SK-N-MC (cell line): ENCODE measurements around the gene DNAH17.

Source experiments
- DNase-seq: peaks from one replicate; pipeline ENCODE4 v3.0.0-alpha.2; 2011; ENCODE audit warnings: low read depth, low spot score
- H3K27ac ChIP-seq: fragments of 200-600 bp; sonication (generic); 2 replicates; pipeline ENCODE4 v1.5.1; 2016; ENCODE audit warnings: mixed run types
- H3K36me3 ChIP-seq: fragments of 200-600 bp; sonication (generic); 2 replicates; pipeline ENCODE4 v1.6.1; 2017; ENCODE audit warnings: antibody characterized with exemption, low read length, mixed read lengths; ENCODE audit not compliant: insufficient read depth
- H3K4me3 ChIP-seq: fragments of 200-600 bp; sonication (generic); 2 replicates; pipeline ENCODE4 v1.5.1; 2016
- H3K9ac ChIP-seq: fragments of 200-600 bp; sonication (generic); 2 replicates; pipeline ENCODE4 v1.8.0; 2017; ENCODE audit warnings: mixed run types, mixed read lengths; ENCODE audit not compliant: insufficient read length
- H3K9me3 ChIP-seq: fragments of 200-600 bp; sonication (generic); 2 replicates; pipeline ENCODE4 v1.6.1; 2017; ENCODE audit warnings: low read depth, mild to moderate bottlenecking, antibody characterized with exemption, low read length, moderate library complexity, mixed read lengths
- EZH2 ChIP-seq: fragments of 200-600 bp; sonication (generic); IDR thresholded peaks from one replicate; pipeline ENCODE4 v1.6.1; 2017; ENCODE audit warnings: antibody characterized with exemption
- FOXP2 ChIP-seq: optimal IDR thresholded peaks from 2 replicates; pipeline ENCODE3; 2011; ENCODE audit warnings: mild to moderate bottlenecking, moderate library complexity; ENCODE audit not compliant: insufficient read depth; ENCODE audit errors: extremely low read length, control extremely low read depth
- POLR2AphosphoS5 ChIP-seq: IDR thresholded peaks from 2 replicates; pipeline ENCODE4 v1.6.1; 2012; ENCODE audit warnings: mild to moderate bottlenecking, low read depth, low read length, borderline replicate concordance

The DNAH17 gene

DNA sequence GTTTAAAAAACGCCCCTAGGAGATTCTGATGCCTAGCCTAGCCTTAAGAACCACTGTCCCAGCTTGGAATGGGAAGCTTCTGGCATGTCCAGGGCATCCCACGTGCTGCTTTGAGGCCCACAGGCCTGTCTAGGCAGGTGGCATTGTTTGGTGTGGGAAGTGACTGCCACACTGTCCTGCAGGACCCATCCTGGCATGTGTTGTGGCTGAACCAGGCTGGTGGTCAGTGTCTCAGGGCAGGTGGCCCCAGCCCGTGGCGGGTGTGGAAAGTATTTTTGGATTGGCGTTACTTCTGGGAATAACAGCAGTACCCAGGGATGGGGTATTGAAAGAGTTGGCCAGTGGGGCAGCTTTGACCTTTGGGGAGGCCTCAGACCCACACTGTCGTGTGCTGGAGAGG, 170.8 kb downstream of the DNAH17 start:
- TF ChIP-seq POLR2AphosphoS5 (no peak), EZH2 (no peak), FOXP2 (no peak)
- no peak overlapping the region for H3K4me3 ChIP-seq
- peaks cover 31% of the 10 kb centered on the region; the same call in 1 of the 2 replicates for H3K36me3 ChIP-seq
- DNase-seq: no peak
- H3K9ac ChIP-seq: no peak overlapping the region
- H3K27ac ChIP-seq: no peak overlapping the region
- no peaks in the 10 kb centered on the region for H3K9me3 ChIP-seq

DNA sequence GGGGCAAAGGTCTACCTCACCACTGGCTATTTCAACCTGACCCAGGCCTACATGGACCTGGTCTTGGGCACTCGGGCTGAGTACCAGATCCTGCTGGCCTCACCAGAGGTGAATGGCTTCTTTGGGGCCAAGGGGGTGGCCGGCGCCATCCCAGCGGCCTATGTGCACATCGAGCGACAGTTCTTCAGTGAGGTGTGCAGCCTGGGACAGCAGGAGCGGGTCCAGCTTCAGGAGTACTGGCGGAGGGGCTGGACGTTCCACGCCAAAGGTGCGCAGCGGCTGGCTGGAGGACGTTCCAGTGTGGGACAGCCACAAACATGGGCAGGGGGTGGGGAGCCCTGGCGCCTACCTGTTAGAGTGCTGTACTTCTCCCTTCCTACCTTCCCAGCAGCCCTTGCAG, 173.4 kb downstream of the DNAH17 start:
- Histone ChIP-seq H3K27ac (no peak overlapping the region), H3K36me3 (peaks cover 55% of the 10 kb centered on the region; the same call in 1 of the 2 replicates), H3K4me3 (no peak overlapping the region), H3K9me3 (no peaks in the 10 kb centered on the region), H3K9ac (no peak overlapping the region)
- no peak for DNase-seq
- TF ChIP-seq FOXP2: no peak
- TF ChIP-seq POLR2AphosphoS5: no peak
- no peak for TF ChIP-seq EZH2

DNA sequence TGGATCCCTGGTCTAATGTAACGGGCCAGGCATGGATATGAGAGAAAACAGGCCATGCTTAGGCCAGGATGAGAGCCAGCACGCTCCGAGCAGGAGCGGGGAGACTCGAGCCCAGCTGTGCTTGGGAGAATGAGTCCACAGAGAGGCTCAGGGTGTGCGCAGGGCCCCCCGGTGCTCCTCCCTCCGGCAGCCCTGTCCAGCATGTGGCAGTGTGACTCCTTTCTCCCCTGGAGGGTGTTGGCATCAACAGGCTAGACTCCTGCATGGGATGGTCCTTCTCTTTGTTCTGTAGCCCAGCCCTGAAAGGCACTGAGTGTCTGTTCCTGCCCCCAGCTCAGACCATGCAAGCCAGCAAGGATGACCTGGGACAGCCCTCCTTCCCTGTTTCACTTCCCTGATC, 175.3 kb downstream of the DNAH17 start:
- Histone ChIP-seq H3K9me3 (no peaks in the 10 kb centered on the region), H3K9ac (no peak overlapping the region), H3K4me3 (no peak overlapping the region), H3K27ac (no peak overlapping the region), H3K36me3 (peaks cover 69% of the 10 kb centered on the region; the same call in 1 of the 2 replicates)
- TF ChIP-seq POLR2AphosphoS5 (no peak), FOXP2 (no peak), EZH2 (no peak)
- no peak for DNase-seq

DNA sequence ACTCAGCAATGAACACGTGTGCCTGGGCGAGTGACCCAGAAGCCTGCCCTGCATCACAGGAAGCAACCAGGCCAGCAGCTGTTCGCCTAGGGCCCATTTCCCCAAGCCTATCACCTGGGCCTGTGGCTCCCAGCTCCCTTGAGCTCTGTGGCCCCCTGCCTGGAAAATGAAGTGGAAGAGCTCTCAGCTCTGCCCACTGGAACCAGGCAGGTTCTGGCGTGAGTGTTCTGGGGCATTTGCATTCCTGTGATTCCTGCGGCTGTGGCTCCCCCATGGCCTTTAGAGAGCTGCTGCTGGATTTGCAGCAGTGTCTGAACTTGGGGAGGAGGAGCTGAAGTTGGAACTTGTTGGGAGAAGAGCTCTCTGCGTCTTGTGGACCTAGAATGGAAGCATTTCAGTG, 175.9 kb downstream of the DNAH17 start:
- Histone ChIP-seq H3K4me3 (no peak overlapping the region), H3K9me3 (no peaks in the 10 kb centered on the region), H3K27ac (no peak overlapping the region), H3K36me3 (peaks cover 75% of the 10 kb centered on the region; the same call in 1 of the 2 replicates), H3K9ac (no peak overlapping the region)
- TF ChIP-seq FOXP2 (no peak), EZH2 (no peak), POLR2AphosphoS5 (no peak)
- DNase-seq: no peak

DNA sequence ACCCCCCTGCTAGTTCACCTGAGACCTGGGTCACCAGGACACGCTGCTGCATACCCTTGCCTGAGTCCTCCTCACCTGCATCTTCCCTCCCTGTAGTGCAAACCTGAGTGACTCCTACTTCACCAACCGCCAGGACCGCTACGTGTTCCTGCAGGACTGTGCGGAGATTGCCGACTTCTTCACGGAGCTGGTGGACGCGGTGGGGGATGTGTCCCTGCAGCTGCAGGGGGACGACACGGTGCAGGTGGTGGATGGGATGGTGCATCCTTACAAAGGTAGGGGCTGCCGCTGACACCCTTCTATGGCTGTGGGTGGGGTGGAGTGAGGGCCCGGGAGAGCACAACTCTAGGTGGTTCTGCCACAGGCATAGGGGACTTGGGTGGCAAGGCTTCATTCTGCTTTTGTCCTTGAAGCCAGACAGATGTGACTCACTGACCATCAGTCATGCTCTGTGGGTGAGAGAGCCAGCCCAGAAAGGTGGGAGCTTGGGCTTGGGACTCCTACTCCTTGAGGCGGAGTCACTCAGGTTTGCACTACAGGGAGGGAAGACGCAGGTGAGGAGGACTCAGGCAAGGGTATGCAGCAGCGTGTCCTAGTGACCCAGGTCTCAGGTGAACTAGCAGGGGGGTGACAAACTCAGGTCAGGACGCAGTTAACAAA, 176.5 kb downstream of the DNAH17 start:
- TF ChIP-seq POLR2AphosphoS5 (no peak), FOXP2 (no peak), EZH2 (no peak)
- DNase-seq: no peak
- H3K4me3 ChIP-seq: no peak overlapping the region
- H3K27ac ChIP-seq: no peak overlapping the region
- H3K36me3 ChIP-seq: peaks cover 79% of the 10 kb centered on the region; the same call in 1 of the 2 replicates
- no peaks in the 10 kb centered on the region for H3K9me3 ChIP-seq
- no peak overlapping the region for H3K9ac ChIP-seq

DNA sequence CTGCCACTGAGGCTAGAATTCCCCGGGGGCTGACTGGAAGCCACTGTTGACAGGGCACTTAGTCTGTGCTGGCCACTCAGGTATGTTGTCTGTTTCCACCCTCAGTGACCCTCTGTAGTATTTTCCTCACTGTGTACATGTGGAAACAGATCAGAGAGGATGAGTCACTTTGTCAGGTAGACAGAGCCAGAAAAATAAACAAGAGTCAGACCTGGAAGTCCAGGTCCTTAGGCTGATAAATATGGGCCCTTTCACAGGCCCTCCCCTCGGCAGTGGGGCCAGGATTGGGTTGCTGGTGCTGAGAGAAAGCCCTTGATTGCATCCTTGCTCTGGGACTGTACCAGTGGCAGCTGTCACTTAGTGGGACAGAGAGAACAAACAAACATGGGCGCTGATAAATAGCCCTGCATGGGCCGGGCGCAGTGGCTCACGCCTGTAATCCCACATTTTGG, 177.5 kb downstream of the DNAH17 start:
- H3K9me3 ChIP-seq: no peaks in the 10 kb centered on the region
- H3K9ac ChIP-seq: no peak overlapping the region
- no peak for TF ChIP-seq EZH2
- TF ChIP-seq POLR2AphosphoS5: no peak
- TF ChIP-seq FOXP2: no peak
- peaks cover 75% of the 10 kb centered on the region; the same call in 1 of the 2 replicates for H3K36me3 ChIP-seq
- no peak for DNase-seq
- no peak overlapping the region for H3K27ac ChIP-seq
- no peak overlapping the region for H3K4me3 ChIP-seq

DNA sequence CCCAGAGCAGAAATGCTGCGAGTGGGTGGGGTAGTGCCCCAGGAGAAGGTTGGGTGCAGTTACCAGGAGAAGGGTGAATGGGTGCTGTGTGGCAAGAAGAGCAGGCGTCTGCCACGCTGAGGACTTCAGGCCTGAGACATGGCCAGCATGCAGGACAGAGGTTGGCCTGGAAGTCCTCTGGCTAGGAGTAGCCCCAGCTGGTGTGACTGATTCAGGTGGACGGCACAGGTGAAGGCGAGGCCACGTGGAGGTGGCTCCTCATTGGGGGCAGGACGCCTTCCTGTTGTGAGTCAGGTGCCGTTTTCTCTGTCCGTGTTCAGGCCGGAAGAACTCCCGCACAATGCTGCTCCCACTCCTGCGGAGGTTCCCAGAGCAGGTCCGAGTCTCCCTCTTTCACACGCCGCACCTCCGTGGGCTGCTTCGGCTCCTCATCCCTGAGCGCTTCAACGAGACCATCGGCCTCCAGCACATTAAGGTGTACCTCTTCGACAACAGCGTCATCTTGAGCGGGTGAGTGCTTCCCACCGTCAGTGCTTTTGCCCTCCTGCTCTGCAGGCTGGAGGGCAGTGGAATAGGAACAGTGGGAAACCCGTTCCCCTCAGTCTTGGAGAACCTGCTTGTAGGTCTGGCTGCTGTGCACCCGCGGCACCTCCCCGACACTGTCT, 178.0 kb downstream of the DNAH17 start:
- Histone ChIP-seq H3K4me3 (no peak overlapping the region), H3K36me3 (peaks cover 70% of the 10 kb centered on the region; the same call in 1 of the 2 replicates), H3K27ac (no peak overlapping the region), H3K9ac (no peak overlapping the region), H3K9me3 (no peaks in the 10 kb centered on the region)
- DNase-seq: no peak
- TF ChIP-seq FOXP2: no peak
- no peak for TF ChIP-seq EZH2
- TF ChIP-seq POLR2AphosphoS5: no peak

DNA sequence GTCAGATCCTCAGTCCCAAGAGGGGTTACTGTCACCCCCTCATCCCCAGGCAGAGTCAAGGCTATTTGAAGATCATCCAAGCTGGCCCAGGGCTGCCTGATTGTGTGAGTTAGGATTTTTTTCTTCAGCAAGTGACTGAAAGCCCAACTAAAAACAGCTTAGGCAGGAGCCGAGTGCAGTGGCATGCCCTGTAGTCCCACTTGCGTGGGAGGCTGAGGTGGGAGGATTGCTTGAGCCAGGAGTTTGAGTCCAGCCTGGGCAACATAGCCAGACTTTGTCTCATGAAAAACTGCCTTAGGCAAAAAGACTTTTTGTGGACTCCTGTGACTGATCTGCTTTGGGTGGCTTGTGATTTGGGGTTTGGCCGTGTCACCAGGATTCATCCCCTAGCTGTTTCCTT, 178.8 kb downstream of the DNAH17 start:
- Histone ChIP-seq H3K9ac (no peak overlapping the region), H3K4me3 (no peak overlapping the region), H3K9me3 (no peaks in the 10 kb centered on the region), H3K27ac (no peak overlapping the region), H3K36me3 (peaks cover 65% of the 10 kb centered on the region; the same call in 1 of the 2 replicates)
- TF ChIP-seq EZH2 (no peak), POLR2AphosphoS5 (no peak), FOXP2 (no peak)
- DNase-seq: no peak

DNA sequence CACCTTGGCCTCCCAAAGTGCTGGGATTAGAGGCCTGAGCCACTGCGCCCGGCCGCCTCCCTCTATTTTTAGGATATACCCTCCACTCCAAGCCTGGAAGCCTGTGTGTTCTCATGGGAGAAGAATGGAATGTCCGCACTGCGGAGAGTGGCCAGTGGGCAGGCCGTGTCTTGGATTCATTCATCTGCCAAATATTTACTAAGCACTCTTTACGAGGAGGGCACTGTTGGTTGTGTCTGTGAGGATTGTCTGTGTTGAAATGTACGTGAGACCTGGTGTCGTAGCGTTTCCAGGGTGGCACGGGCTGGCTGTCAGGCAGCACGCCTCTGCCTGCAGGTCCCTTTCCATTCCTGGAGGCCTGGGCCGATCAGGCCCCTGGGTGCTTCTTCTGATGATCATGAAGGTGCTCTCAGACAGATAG, 179.5 kb downstream of the DNAH17 start:
- TF ChIP-seq EZH2 (no peak), FOXP2 (no peak), POLR2AphosphoS5 (no peak)
- no peak overlapping the region for H3K9ac ChIP-seq
- H3K36me3 ChIP-seq: peaks cover 59% of the 10 kb centered on the region; the same call in 1 of the 2 replicates
- DNase-seq: no peak
- no peak overlapping the region for H3K27ac ChIP-seq
- no peaks in the 10 kb centered on the region for H3K9me3 ChIP-seq
- H3K4me3 ChIP-seq: no peak overlapping the region
